Effector CD4-positive, alpha-beta T cell (primary cell): ENCODE measurements around the gene ATXN1.

Source experiments
- DNase-seq: peaks from one replicate; pipeline ENCODE4 v3.0.0-alpha.2; 2020

ATXN1 gene

GRCh38 chr6:16742116-16742515 lies 19.1 kb downstream of the ATXN1 start:
- no peak for DNase-seq

- DNase-seq, result no peak
These were observed 19.9 kb downstream of the ATXN1 start for GRCh38 chr6:16741112-16742016.

- no peak for DNase-seq
These were observed 21.2 kb downstream of the ATXN1 start for GRCh38 chr6:16740097-16740496.

GRCh38 chr6:16739329-16739801 lies 21.9 kb downstream of the ATXN1 start:
- no peak for DNase-seq

- DNase-seq, result no peak
These were observed 23.3 kb downstream of the ATXN1 start for GRCh38 chr6:16737925-16738324.

GRCh38 chr6:16736856-16737775 lies 24.1 kb downstream of the ATXN1 start:
- DNase-seq, result no peak

- DNase-seq, result no peak
These were observed 26.2 kb downstream of the ATXN1 start for GRCh38 chr6:16735014-16735413.

- no peak for DNase-seq
These were observed 28.2 kb downstream of the ATXN1 start for GRCh38 chr6:16733085-16733484.

GRCh38 chr6:16731478-16732051 lies 29.7 kb downstream of the ATXN1 start:
- DNase-seq, result no peak

- no peak for DNase-seq
These were observed 30.4 kb downstream of the ATXN1 start for GRCh38 chr6:16730738-16731477.

- DNase-seq, result no peak
These were observed 31.5 kb downstream of the ATXN1 start for GRCh38 chr6:16729744-16730143.

GRCh38 chr6:16729183-16729691 lies 32.0 kb downstream of the ATXN1 start:
- no peak for DNase-seq

- no peak for DNase-seq
These were observed 32.6 kb downstream of the ATXN1 start for GRCh38 chr6:16728513-16729182.

- no peak for DNase-seq
These were observed 33.3 kb downstream of the ATXN1 start for GRCh38 chr6:16727996-16728395.

- DNase-seq, result no peak
These were observed 36.0 kb downstream of the ATXN1 start for GRCh38 chr6:16725145-16725864.

GRCh38 chr6:16723826-16724225 lies 37.4 kb downstream of the ATXN1 start:
- DNase-seq, result peak; percentile 28

- no peak for DNase-seq
These were observed 37.9 kb downstream of the ATXN1 start for GRCh38 chr6:16723402-16723801.

- DNase-seq, result no peak
These were observed 38.6 kb downstream of the ATXN1 start for GRCh38 chr6:16722630-16723029.

- DNase-seq, result no peak
These were observed 39.3 kb downstream of the ATXN1 start for GRCh38 chr6:16721977-16722376.

- no peak for DNase-seq
These were observed 40.4 kb downstream of the ATXN1 start for GRCh38 chr6:16720861-16721260.

GRCh38 chr6:16719488-16719887 lies 41.8 kb downstream of the ATXN1 start:
- no peak for DNase-seq
